Hepatocyte (in vitro differentiated cells): ENCODE measurements around the gene ZDHHC4. TPM values are rescaled to one million over a fixed set of nuclear protein-coding genes. Genes with fewer than 3 reads are reported as not detected.

Experiments used
- DNase-seq: peaks from one replicate; pipeline ENCODE4 v3.0.0-alpha.2; 2016; ENCODE audit warnings: low spot score
- H2AFZ ChIP-seq: fragments of 200-600 bp; sonication (generic); 2 replicates; pipeline ENCODE4 v1.6.0; 2016; ENCODE audit warnings: antibody characterized with exemption, mild to moderate bottlenecking
- H3K27ac ChIP-seq: fragments of 200-600 bp; sonication (generic); 2 replicates; pipeline ENCODE4 v1.5.1; 2016; ENCODE audit warnings: mild to moderate bottlenecking
- H3K27me3 ChIP-seq: fragments of 200-600 bp; sonication (generic); 2 replicates; pipeline ENCODE4 v1.6.1; 2016
- H3K36me3 ChIP-seq: fragments of 200-600 bp; sonication (generic); replicated peaks from 2 replicates; pipeline ENCODE4 v1.5.1; 2016; ENCODE audit warnings: low read depth; ENCODE audit not compliant: insufficient read depth
- H3K4me1 ChIP-seq: fragments of 200-600 bp; sonication (generic); 2 replicates; pipeline ENCODE4 v1.5.1; 2016; ENCODE audit warnings: mild to moderate bottlenecking, moderate library complexity; ENCODE audit not compliant: insufficient read depth
- H3K4me2 ChIP-seq: fragments of 200-600 bp; sonication (generic); 2 replicates; pipeline ENCODE4 v1.6.0; 2016
- H3K4me3 ChIP-seq: fragments of 200-600 bp; sonication (generic); 2 replicates; pipeline ENCODE4 v1.5.1; 2016; ENCODE audit warnings: mild to moderate bottlenecking
- H3K79me2 ChIP-seq: fragments of 200-600 bp; sonication (generic); 2 replicates; pipeline ENCODE4 v1.6.0; 2017; ENCODE audit warnings: mild to moderate bottlenecking
- H3K9me2 ChIP-seq: fragments of 200-600 bp; sonication (generic); replicated peaks from 2 replicates; pipeline ENCODE4 v1.6.0; 2017; ENCODE audit warnings: mild to moderate bottlenecking; ENCODE audit not compliant: insufficient read depth
- H3K9me3 ChIP-seq: fragments of 200-600 bp; sonication (generic); 2 replicates; pipeline ENCODE4 v1.5.1; 2016; ENCODE audit warnings: low read depth, mild to moderate bottlenecking
- H4K20me1 ChIP-seq: fragments of 200-600 bp; sonication (generic); 2 replicates; pipeline ENCODE4 v1.6.0; 2016; ENCODE audit warnings: mild to moderate bottlenecking; ENCODE audit not compliant: insufficient read depth, poor library complexity, severe bottlenecking
- CTCF ChIP-seq: fragments of 200-600 bp; sonication (generic); IDR thresholded peaks from 2 replicates; pipeline ENCODE4 v1.5.1; 2016; ENCODE audit warnings: antibody characterized with exemption, mild to moderate bottlenecking; ENCODE audit not compliant: poor library complexity
- EZH2 ChIP-seq: fragments of 200-600 bp; sonication (generic); IDR thresholded peaks from 2 replicates; pipeline ENCODE4 v1.6.1; 2016; ENCODE audit warnings: antibody characterized with exemption, mild to moderate bottlenecking, borderline replicate concordance
- EZH2phosphoT487 ChIP-seq: fragments of 200-600 bp; sonication (generic); IDR thresholded peaks from one replicate; pipeline ENCODE4 v1.6.1; 2018; ENCODE audit warnings: antibody characterized with exemption, mild to moderate bottlenecking, low read depth, moderate library complexity; ENCODE audit not compliant: unreplicated experiment, severe bottlenecking
- WGBS: methylation state at CpG from one replicate; pipeline ENCODE4 v1.1.6; 2016; ENCODE audit warnings: low lambda C conversion rate; ENCODE audit errors: missing lambda C conversion rate; 5-methylcytosine and 5-hydroxymethylcytosine counted together
- polyA plus RNA-seq: library from polyadenylated mRNA; unstranded; fragments of >200 nt; fragmentation: Nextera tagmentation; extraction: Ambion mirVana; gene quantifications from 2 replicates; pipeline ENCODE4 v1.2.1, GENCODE V29; 2016
- total RNA-seq: library from RNA; depleted of rRNA; stranded (reverse); fragments of >200 nt; gene quantifications from 2 replicates; pipeline ENCODE4 v1.2.3, GENCODE V29; 2014

The ZDHHC4 gene
- total and polyA plus RNA-seq, 2 experiments from 2014 or later, result 60.4 to 109 TPM

GRCh38 chr7:6589151-6589828 lies 12.0 kb downstream of the ZDHHC4 start:
- H3K4me1 ChIP-seq, result peaks cover 9% of the 10 kb centered on the region
- H4K20me1 ChIP-seq, result no peaks in the 10 kb centered on the region
- H3K27ac ChIP-seq, result peak overlapping the region; percentile 16
- WGBS, result 56% methylated on average over 21 of the region's 22 CpGs
- H2AFZ ChIP-seq, result peak overlapping the region; percentile 53
- H3K9me3 ChIP-seq, result no peaks in the 10 kb centered on the region
- H3K4me3 ChIP-seq, result no peak overlapping the region
- peak overlapping the region; percentile 91 for H3K4me2 ChIP-seq
- H3K79me2 ChIP-seq, result peaks cover 21% of the 10 kb centered on the region
- no peaks in the 10 kb centered on the region for H3K27me3 ChIP-seq
- TF ChIP-seq EZH2 (no peak), CTCF (no peak), EZH2phosphoT487 (no peak)
- DNase-seq, result no peak
- H3K36me3 ChIP-seq, result no peaks in the 10 kb centered on the region
- no peaks in the 10 kb centered on the region for H3K9me2 ChIP-seq

GRCh38 chr7:6589829-6590644 lies 12.8 kb downstream of the ZDHHC4 start, which contains the start of gene INTS15:
Gene INTS15, plus strand, starts transcription at chr7:6590021. Its CDS starts 263 bp downstream, at chr7:6590284.
- WGBS, result under 1% methylated on average over 71 of the region's 107 CpGs
- peak; percentile 94 for DNase-seq

GRCh38 chr7:6590645-6591110 lies 13.4 kb downstream of the ZDHHC4 start:
- peak overlapping the region; percentile 91 for H3K27ac ChIP-seq
- WGBS, result 13% methylated on average over 10 of the region's 10 CpGs
- peak overlapping the region; percentile 99 for H3K4me3 ChIP-seq
- DNase-seq, result no peak
- no peaks in the 10 kb centered on the region for H3K9me2 ChIP-seq
- H3K27me3 ChIP-seq, result no peaks in the 10 kb centered on the region
- no peaks in the 10 kb centered on the region for H4K20me1 ChIP-seq
- H3K79me2 ChIP-seq, result peaks cover 21% of the 10 kb centered on the region
- no peaks in the 10 kb centered on the region for H3K36me3 ChIP-seq
- H3K9me3 ChIP-seq, result no peaks in the 10 kb centered on the region
- H3K4me2 ChIP-seq, result peak overlapping the region; percentile 92
- H3K4me1 ChIP-seq, result peaks cover 9% of the 10 kb centered on the region
- no peak for TF ChIP-seq EZH2
- no peak for TF ChIP-seq EZH2phosphoT487
- no peak for TF ChIP-seq CTCF
- H2AFZ ChIP-seq, result peak overlapping the region; percentile 80

More at GRCh38 chr7:6589829-6590644, 12.8 kb downstream of the ZDHHC4 start, which contains the start of gene INTS15:
- H3K4me3 ChIP-seq, result peak within 1 kb of the TSS; percentile 99
- H3K9me2 ChIP-seq, result no peaks in the 10 kb centered on the region
- H3K27ac ChIP-seq, result peak within 1 kb of the TSS; percentile 91
- peak within 1 kb of the TSS; percentile 80 for H2AFZ ChIP-seq
- H3K4me2 ChIP-seq, result peak within 1 kb of the TSS; percentile 92
- no peaks in the 10 kb centered on the region for H3K36me3 ChIP-seq
- no peaks in the 10 kb centered on the region for H3K27me3 ChIP-seq
- peaks cover 21% of the 10 kb centered on the region for H3K79me2 ChIP-seq
- peaks cover 9% of the 10 kb centered on the region for H3K4me1 ChIP-seq
- H3K9me3 ChIP-seq, result no peaks in the 10 kb centered on the region
- no peak for TF ChIP-seq EZH2phosphoT487
- peak; percentile 56 for TF ChIP-seq CTCF
- no peaks in the 10 kb centered on the region for H4K20me1 ChIP-seq
